Endodermal cell (in vitro differentiated cells): ENCODE data around the gene JMJD6. TPM values are rescaled to one million over a fixed set of nuclear protein-coding genes. Genes with fewer than 3 reads are reported as not detected.
A peak's percentile ranks its signal among the peaks of the same experiment; 100 is the strongest.

Experiments used
- DNase-seq: peaks from one replicate; pipeline ENCODE4 v3.0.0-alpha.2; 2017
- H3K27ac ChIP-seq: 2 replicates; pipeline ENCODE4 v1.5.1; 2013; ENCODE audit warnings: mild to moderate bottlenecking, low read depth, low read length, moderate library complexity
- H3K27me3 ChIP-seq: 2 replicates; pipeline ENCODE4 v1.6.1; 2013; ENCODE audit warnings: mild to moderate bottlenecking, low read length, moderate library complexity; ENCODE audit not compliant: insufficient read depth, control insufficient read depth, poor library complexity, severe bottlenecking
- H3K36me3 ChIP-seq: 2 replicates; pipeline ENCODE4 v1.7.0; 2013; ENCODE audit warnings: mild to moderate bottlenecking, low read length, moderate library complexity; ENCODE audit not compliant: control insufficient read depth, insufficient read depth
- H3K4me1 ChIP-seq: one replicate; pipeline ENCODE4 v1.7.0; 2013; ENCODE audit warnings: low read length; ENCODE audit not compliant: control insufficient read depth, insufficient read depth
- H3K4me3 ChIP-seq: 2 replicates; pipeline ENCODE4 v1.5.1; 2013; ENCODE audit warnings: mild to moderate bottlenecking, low read length, moderate library complexity
- H3K9ac ChIP-seq: 2 replicates; pipeline ENCODE4 v1.6.1; 2013; ENCODE audit warnings: mild to moderate bottlenecking, low read length, moderate library complexity; ENCODE audit not compliant: poor library complexity, severe bottlenecking; ENCODE audit errors: extremely low read depth
- H3K9me3 ChIP-seq: 2 replicates; pipeline ENCODE4 v1.6.1; 2013; ENCODE audit warnings: mild to moderate bottlenecking, low read length, moderate library complexity; ENCODE audit not compliant: control insufficient read depth
- H3K27ac Mint-ChIP-seq: 2 replicates; pipeline ENCODE4 v1.8.0; 2020; ENCODE audit warnings: mixed read lengths
- H3K27me3 Mint-ChIP-seq: 2 replicates; pipeline ENCODE4 v1.8.0; 2021; ENCODE audit warnings: mild to moderate bottlenecking, mixed read lengths; ENCODE audit not compliant: insufficient read depth
- H3K36me3 Mint-ChIP-seq: 2 replicates; pipeline ENCODE4 v1.8.0; 2020; ENCODE audit warnings: low read depth, mixed read lengths
- H3K4me1 Mint-ChIP-seq: 2 replicates; pipeline ENCODE4 v1.8.0; 2020; ENCODE audit warnings: mixed read lengths
- H3K4me3 Mint-ChIP-seq: 2 replicates; pipeline ENCODE4 v1.8.0; 2020; ENCODE audit warnings: mild to moderate bottlenecking, moderate library complexity, mixed read lengths
- H3K9me3 Mint-ChIP-seq: 2 replicates; pipeline ENCODE4 v1.8.0; 2020; ENCODE audit warnings: mild to moderate bottlenecking, mixed read lengths
- CTCF ChIP-seq: fragments of 200-600 bp; sonication (generic); conservative IDR thresholded peaks from 2 replicates; pipeline ENCODE4 v1.5.0; 2021; ENCODE audit warnings: antibody characterized with exemption, mild to moderate bottlenecking
- WGBS, 2 experiments: methylation state at CpG; one replicate each; pipeline versions ENCODE4 v1.1.5 to v1.1.7; 2013; ENCODE audit warnings: missing lambda C conversion rate in 2 of 2, mixed read lengths in 1 of 2; ENCODE audit not compliant: insufficient coverage in 1 of 2, insufficient read length in 1 of 2; 5-methylcytosine and 5-hydroxymethylcytosine counted together
- total RNA-seq, 2 donors: library from RNA; stranded (reverse); fragmentation: NEBNext Ultra II Directional in 1 of 2; extraction: Animal tissue kit (Norgen Biotek cat#: 25700) in 1 of 2; gene quantifications; 2 replicates in 1 of 2; 3 replicates in 1 of 2; pipeline ENCODE4 v1.2.1, GENCODE V29; 2021

JMJD6 gene
- total RNA-seq, 2 donors from 2014 or later: 17.0 to 20.3 TPM

- H3K9me3 ChIP-seq: no peaks in the 10 kb centered on the region
- Mint-ChIP-seq H3K9me3 (no peaks in the 10 kb centered on the region), H3K4me1 (peaks cover 28% of the 10 kb centered on the region), H3K27ac (no peak overlapping the region), H3K27me3 (no peaks in the 10 kb centered on the region), H3K4me3 (no peak overlapping the region), H3K36me3 (peaks cover 5% of the 10 kb centered on the region)
- peak overlapping the region; percentile 61 for H3K27ac ChIP-seq
- WGBS, 2 experiments: 40 to 52% methylated on average over 10 to 17 of the region's 17 CpGs
- no peaks in the 10 kb centered on the region for H3K36me3 ChIP-seq
- peaks cover 8% of the 10 kb centered on the region for H3K4me1 ChIP-seq
- DNase-seq: peak; percentile 78
- no peak for TF ChIP-seq CTCF
- no peak overlapping the region for H3K9ac ChIP-seq
- no peaks in the 10 kb centered on the region for H3K27me3 ChIP-seq
- H3K4me3 ChIP-seq: no peak overlapping the region
These were observed 28.5 kb downstream of the JMJD6 start for GRCh38 chr17:76697702-76698465.

GRCh38 chr17:76696763-76697701 is 29.4 kb downstream of the JMJD6 start:
- H3K4me3 ChIP-seq: no peak overlapping the region
- Mint-ChIP-seq H3K27ac (no peak overlapping the region), H3K36me3 (peaks cover 5% of the 10 kb centered on the region), H3K4me3 (no peak overlapping the region), H3K9me3 (no peaks in the 10 kb centered on the region), H3K4me1 (peaks cover 28% of the 10 kb centered on the region), H3K27me3 (no peaks in the 10 kb centered on the region)
- H3K9me3 ChIP-seq: no peaks in the 10 kb centered on the region
- peaks cover 8% of the 10 kb centered on the region for H3K4me1 ChIP-seq
- DNase-seq: peak; percentile 49
- WGBS, 2 experiments: 90 to 94% methylated on average over 20 to 25 of the region's 25 CpGs
- H3K9ac ChIP-seq: no peak overlapping the region
- H3K27me3 ChIP-seq: no peaks in the 10 kb centered on the region
- no peaks in the 10 kb centered on the region for H3K36me3 ChIP-seq
- H3K27ac ChIP-seq: peak overlapping the region; percentile 61
- TF ChIP-seq CTCF: no peak

- no peaks in the 10 kb centered on the region for H3K27me3 ChIP-seq
- H3K9me3 ChIP-seq: no peaks in the 10 kb centered on the region
- 88 to 94% methylated on average over 10 to 16 of the region's 16 CpGs for WGBS, 2 experiments
- no peak overlapping the region for H3K27ac ChIP-seq
- Mint-ChIP-seq H3K27me3 (no peaks in the 10 kb centered on the region), H3K36me3 (peaks cover 8% of the 10 kb centered on the region), H3K4me1 (peaks cover 11% of the 10 kb centered on the region), H3K4me3 (no peak overlapping the region), H3K27ac (peak overlapping the region; percentile 12), H3K9me3 (no peaks in the 10 kb centered on the region)
- H3K9ac ChIP-seq: no peak overlapping the region
- H3K4me3 ChIP-seq: no peak overlapping the region
- peaks cover 8% of the 10 kb centered on the region for H3K4me1 ChIP-seq
- peak; percentile 45 for DNase-seq
- no peaks in the 10 kb centered on the region for H3K36me3 ChIP-seq
- TF ChIP-seq CTCF: no peak
These were observed 31.2 kb downstream of the JMJD6 start for GRCh38 chr17:76695059-76695831.
